Kidney epithelial cell (primary cell): ENCODE data around the gene TSPOAP1. TPM values are rescaled to one million over a fixed set of nuclear protein-coding genes. Genes with fewer than 3 reads are reported as not detected.

Experiments
- DNase-seq: peaks from one replicate; pipeline ENCODE4 v3.0.0-alpha.2; 2010; ENCODE audit warnings: low read depth
- H3K27me3 ChIP-seq: 2 replicates; pipeline ENCODE4 v1.6.0; 2011; ENCODE audit warnings: low read length; ENCODE audit not compliant: control insufficient read depth, insufficient read depth
- H3K36me3 ChIP-seq: 2 replicates; pipeline ENCODE4 v1.5.1; 2011; ENCODE audit warnings: low read length; ENCODE audit not compliant: control insufficient read depth, insufficient read depth
- H3K4me3 ChIP-seq: 2 replicates; pipeline ENCODE4 v1.5.1; 2011; ENCODE audit warnings: low read depth, mild to moderate bottlenecking, control low read depth, low read length
- total RNA-seq: library from RNA; depleted of rRNA; stranded (reverse); fragments of >200 nt; gene quantifications from 2 replicates; pipeline ENCODE4 v1.2.3, GENCODE V29; 2015
- TF ChIP-seq, protein P1 (sequence below): IDR thresholded peaks from 2 replicates; pipeline ENCODE4 v1.5.1; 2011; ENCODE audit warnings: mild to moderate bottlenecking, moderate library complexity, low read length, control low read depth, inconsistent platforms; ENCODE audit not compliant: insufficient read depth, poor library complexity, severe bottlenecking

The TSPOAP1 gene, protein sequence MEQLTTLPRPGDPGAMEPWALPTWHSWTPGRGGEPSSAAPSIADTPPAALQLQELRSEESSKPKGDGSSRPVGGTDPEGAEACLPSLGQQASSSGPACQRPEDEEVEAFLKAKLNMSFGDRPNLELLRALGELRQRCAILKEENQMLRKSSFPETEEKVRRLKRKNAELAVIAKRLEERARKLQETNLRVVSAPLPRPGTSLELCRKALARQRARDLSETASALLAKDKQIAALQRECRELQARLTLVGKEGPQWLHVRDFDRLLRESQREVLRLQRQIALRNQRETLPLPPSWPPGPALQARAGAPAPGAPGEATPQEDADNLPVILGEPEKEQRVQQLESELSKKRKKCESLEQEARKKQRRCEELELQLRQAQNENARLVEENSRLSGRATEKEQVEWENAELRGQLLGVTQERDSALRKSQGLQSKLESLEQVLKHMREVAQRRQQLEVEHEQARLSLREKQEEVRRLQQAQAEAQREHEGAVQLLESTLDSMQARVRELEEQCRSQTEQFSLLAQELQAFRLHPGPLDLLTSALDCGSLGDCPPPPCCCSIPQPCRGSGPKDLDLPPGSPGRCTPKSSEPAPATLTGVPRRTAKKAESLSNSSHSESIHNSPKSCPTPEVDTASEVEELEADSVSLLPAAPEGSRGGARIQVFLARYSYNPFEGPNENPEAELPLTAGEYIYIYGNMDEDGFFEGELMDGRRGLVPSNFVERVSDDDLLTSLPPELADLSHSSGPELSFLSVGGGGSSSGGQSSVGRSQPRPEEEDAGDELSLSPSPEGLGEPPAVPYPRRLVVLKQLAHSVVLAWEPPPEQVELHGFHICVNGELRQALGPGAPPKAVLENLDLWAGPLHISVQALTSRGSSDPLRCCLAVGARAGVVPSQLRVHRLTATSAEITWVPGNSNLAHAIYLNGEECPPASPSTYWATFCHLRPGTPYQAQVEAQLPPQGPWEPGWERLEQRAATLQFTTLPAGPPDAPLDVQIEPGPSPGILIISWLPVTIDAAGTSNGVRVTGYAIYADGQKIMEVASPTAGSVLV (N-terminal part only)
- 9.4 and 13.5 TPM in 2 replicates for total RNA-seq

DNA sequence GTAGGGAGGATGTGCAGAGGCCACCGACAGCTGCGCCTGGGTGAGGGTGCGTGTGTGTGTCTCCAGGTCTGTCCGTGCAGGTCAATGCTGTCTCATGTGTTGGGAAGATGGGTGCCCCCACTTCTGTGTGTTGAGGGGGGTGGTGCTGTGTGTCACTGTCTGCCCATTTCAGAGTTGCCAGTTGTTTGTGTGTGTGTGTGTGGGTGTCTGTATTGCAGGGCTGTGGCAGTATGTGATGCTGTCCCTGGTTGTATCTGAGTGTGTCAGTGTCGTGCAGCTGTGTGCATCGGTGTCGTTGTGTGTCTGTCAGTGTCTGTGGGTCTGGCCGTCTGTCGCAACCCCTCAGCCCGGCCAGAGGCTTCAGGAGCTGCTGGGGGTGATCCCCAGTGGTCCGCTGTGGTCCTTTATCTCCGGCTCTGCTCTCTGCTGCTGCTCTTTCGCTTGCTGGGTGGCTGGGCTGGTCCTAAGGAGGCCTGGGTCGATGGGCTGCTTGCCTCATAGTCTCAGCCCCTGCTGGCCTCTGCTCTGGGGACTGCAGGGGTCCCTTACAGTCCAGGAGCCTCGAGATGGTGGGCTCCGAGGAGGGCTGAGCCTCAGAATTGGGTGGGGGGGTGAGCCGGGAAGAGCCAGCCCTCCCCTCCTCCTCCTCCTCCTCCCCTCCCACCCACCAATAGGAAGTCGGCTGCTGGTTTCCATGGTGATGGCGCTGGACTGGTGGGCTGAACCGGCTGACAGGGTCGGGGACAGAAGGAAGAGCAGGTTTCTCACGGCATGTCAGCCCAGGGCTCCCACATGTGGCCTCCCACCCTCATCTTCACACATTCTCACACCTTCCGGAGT, at the start of gene TSPOAP1:
TSS of gene TSPOAP1 (minus strand) at position 601 of the 840 bp plus-strand sequence. CDS start 875 bp downstream, outside the sequence.
- no peak for DNase-seq
- Histone ChIP-seq H3K27me3 (peaks cover 34% of the 10 kb centered on the region), H3K36me3 (no peaks in the 10 kb centered on the region), H3K4me3 (no peak within 1 kb of the TSS)
- TF ChIP-seq, protein P1, sequence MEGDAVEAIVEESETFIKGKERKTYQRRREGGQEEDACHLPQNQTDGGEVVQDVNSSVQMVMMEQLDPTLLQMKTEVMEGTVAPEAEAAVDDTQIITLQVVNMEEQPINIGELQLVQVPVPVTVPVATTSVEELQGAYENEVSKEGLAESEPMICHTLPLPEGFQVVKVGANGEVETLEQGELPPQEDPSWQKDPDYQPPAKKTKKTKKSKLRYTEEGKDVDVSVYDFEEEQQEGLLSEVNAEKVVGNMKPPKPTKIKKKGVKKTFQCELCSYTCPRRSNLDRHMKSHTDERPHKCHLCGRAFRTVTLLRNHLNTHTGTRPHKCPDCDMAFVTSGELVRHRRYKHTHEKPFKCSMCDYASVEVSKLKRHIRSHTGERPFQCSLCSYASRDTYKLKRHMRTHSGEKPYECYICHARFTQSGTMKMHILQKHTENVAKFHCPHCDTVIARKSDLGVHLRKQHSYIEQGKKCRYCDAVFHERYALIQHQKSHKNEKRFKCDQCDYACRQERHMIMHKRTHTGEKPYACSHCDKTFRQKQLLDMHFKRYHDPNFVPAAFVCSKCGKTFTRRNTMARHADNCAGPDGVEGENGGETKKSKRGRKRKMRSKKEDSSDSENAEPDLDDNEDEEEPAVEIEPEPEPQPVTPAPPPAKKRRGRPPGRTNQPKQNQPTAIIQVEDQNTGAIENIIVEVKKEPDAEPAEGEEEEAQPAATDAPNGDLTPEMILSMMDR, result no peak

- no peaks in the 10 kb centered on the region for H3K36me3 ChIP-seq
- DNase-seq, result no peak
- H3K4me3 ChIP-seq, result no peak overlapping the region
- TF ChIP-seq, protein P1, result no peak
- no peaks in the 10 kb centered on the region for H3K27me3 ChIP-seq
Measured at GRCh38 chr17:58377661-58378060, 49.1 kb upstream of the TSPOAP1 start.

GRCh38 chr17:58377093-58377601, 48.6 kb upstream of the TSPOAP1 start:
- Histone ChIP-seq H3K27me3 (no peaks in the 10 kb centered on the region), H3K4me3 (no peak overlapping the region), H3K36me3 (no peaks in the 10 kb centered on the region)
- TF ChIP-seq, protein P1, result no peak
- DNase-seq, result no peak

DNA sequence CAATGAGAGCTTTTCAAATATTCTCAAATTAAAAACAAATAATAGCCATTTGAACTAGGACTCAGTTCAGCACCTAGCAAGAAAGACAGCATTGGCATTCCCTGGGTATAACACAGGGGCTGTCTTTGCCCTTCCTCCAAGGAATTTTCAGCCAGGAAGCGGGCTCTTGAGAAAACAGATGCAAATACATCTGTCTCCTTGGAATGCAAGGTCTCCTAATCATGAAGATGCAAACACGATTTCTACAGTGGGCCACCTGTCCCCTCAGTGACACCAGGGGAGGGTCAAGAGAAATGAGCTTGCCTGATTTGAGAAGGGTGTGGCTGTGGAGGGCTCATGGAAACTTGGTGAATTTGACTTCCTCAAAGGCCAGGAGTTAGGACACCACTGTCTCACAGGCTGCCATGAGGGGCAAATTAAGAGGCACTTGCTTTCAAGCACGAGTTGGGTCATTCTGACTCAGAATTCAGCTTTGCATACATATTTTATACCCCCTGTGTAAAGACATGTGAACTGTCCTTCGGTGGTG, 47.9 kb upstream of the TSPOAP1 start:
- Histone ChIP-seq H3K36me3 (no peaks in the 10 kb centered on the region), H3K27me3 (no peaks in the 10 kb centered on the region), H3K4me3 (no peak overlapping the region)
- TF ChIP-seq, protein P1, result no peak
- DNase-seq, result no peak

- no peak overlapping the region for H3K4me3 ChIP-seq
- no peak for DNase-seq
- no peaks in the 10 kb centered on the region for H3K36me3 ChIP-seq
- TF ChIP-seq, protein P1, result no peak
- H3K27me3 ChIP-seq, result no peaks in the 10 kb centered on the region
Measured at GRCh38 chr17:58375811-58376210, 47.2 kb upstream of the TSPOAP1 start.
